HG02885 (cell line): Measurements from ENCODE around the gene DYSF.

Source experiments
- ATAC-seq: cut with Tn5 transposase; IDR thresholded peaks from one replicate; pipeline ENCODE4 v1.9.1; 2021; ENCODE audit warnings: mild to moderate bottlenecking; ENCODE audit not compliant: unreplicated experiment, poor library complexity

DYSF gene

GRCh38 chr2:71713581-71714580, 260.5 kb downstream of the DYSF start:
- ATAC-seq = no peak

DNA sequence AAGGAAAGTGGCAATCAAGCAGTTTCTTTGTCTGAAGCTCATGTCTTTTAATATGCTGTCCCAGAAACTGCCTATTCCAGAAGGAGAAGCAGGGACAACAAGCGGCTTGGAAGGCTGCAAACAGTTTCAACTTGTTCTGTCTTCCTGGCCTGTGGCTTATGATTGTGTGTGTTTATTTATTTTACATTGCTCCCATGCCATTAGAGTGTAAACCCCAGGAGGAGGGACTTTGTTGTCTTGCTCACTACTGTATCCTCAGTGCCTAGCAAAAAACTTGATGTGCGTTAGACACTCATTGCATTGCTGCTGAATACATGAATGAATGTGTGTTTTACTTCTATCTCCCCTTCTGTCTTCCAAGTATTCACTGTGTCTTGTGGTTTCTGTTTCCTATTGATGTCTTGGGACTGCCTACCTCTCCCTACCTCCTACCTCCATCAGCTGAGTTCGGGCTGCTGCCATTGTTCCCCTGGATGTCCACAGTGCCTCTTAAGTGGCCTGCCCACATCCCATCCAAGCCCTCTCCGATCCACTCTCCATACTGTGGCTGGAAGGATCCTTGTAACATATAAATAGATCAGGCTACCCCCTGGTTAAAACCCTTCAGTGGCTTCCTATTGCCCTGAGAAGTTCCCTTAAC, 261.4 kb downstream of the DYSF start:
- no peak for ATAC-seq

GRCh38 chr2:71715241-71715750, 261.9 kb downstream of the DYSF start:
- ATAC-seq = no peak

GRCh38 chr2:71715951-71716696, 262.8 kb downstream of the DYSF start:
- no peak for ATAC-seq

DNA sequence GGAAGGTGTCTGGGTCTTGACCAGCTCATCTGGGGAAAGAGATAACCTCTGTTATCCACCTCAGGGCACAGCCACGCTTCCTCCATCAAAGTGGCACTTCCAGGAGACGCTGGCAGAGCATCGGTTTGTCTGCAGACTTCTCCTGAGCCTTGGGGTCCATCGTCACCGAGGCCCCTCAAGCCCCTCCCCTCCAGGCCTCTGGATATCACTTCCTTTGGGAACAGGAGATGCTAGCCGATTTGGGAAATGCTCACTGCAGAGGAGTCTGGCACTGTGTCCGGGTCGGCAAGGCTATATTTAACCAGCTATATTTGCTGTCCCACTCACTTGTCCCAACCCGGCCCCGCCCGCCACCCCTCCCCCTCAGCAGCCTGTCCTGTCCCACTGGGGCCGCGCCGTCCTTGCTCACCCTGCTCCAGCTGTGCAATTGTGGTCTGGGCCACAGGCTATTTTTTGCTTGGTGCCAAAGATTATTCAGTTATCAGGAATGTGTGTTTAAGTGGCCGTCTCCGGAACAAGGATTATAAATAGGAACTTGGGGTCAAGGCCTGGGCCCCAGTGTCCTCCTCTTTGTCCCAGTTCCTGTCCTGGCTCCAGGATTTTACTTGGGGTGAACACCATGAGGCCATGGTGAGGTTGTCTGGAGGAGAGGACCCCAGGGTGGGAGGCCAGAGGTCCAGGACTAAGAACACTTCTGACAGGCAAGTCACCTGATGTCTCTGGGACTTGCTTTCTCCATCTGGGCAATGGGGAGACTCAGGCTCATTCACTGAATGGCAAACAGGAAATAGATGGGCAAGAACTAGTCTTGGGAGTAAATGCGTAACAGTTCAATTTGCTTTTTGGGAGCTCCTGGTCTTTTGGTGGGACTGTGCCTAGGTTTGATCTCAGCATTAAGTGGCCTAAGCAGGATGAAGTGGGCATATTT, 263.6 kb downstream of the DYSF start:
- no peak for ATAC-seq

GRCh38 chr2:71718686-71719085, 265.3 kb downstream of the DYSF start:
- ATAC-seq = no peak

- no peak for ATAC-seq
Measured at GRCh38 chr2:71719520-71720282, 266.3 kb downstream of the DYSF start.

DNA sequence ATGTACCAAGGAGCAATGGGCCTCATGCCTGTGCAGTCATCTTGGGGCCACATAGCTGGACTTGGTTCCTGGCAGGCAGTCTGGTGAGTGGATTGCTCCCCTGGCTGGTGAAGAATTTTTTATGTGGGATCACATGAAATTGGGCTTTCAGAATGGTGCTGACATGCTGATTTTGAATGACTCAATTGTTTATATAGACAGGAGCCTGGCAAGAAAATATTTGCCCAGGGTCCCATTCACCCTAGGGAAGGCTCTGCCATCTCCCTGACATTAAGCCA, 266.9 kb downstream of the DYSF start:
- no peak for ATAC-seq

DNA sequence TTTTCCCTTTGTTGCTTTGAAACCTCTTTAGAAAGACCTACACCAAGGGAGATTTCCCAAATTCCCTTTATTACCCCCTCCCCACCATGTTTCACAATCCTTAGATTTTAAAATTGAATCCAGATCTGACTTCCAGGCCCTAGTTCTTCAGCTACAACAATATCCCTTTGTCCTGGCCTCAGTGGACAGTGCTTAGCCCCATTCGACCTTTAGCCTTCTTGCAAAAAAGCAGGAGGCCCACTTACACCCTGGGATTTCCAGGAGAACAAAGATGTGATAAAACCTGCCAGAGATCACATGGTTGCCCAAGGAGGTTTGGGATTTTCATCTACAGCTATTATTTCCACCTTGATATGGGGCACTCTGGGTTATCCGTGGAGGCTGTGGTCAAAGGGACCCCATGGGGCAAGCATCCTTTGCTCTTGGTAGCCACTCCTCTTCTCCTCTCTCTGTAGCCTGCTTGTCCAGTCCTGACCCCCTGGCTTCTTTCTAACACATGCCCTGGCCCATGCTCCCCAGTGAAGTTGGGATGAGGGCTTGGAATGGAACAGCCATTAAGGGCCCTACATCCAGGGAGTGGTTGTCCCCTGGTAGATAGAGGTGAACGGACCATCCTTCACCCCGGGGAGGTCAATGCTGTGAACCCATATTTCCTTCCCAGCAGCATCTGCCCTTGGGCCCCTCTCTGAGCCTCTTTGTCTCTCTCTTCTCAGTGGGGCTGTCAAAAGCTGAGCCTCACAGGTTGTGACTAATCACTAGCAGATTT, 267.4 kb downstream of the DYSF start:
- ATAC-seq = no peak

DNA sequence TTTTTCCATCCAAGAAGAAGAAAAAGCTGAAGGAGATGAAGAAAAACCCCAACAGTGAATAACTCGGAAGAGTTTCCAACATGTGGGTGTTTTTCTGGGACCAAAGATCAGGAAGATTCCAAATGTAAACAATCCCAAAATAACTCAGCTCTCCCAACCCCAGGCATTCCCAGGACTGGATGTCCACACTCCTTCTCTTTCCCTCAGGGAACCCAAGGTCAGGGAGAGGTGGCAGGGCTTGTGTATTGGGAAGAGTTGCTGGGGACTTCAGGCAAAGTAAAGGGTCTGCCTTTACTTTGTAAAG, 268.0 kb downstream of the DYSF start:
- no peak for ATAC-seq

- no peak for ATAC-seq
Measured at GRCh38 chr2:71721669-71722068, 268.3 kb downstream of the DYSF start.

GRCh38 chr2:71722286-71722685, 268.9 kb downstream of the DYSF start:
- no peak for ATAC-seq

- no peak for ATAC-seq
Measured at GRCh38 chr2:71724793-71725192, 271.4 kb downstream of the DYSF start.

DNA sequence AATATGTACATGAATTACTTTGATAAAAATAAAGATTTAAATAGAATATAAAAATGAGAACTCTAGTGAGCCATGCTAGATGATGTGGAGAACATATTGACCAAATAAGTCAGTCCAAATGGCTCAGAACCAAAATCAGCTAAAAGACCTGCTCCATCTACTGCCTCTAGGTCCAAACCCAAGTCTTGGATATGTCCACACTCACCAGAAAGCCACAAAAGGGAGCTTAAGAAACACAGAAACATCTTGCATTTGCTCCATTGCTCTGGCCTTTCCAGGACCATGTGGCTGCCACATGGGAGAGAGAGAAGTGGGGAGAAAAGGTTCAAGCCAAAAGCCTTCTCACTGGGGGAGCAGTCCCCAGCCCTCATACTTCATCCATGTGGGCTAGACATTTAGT, 272.5 kb downstream of the DYSF start:
- no peak for ATAC-seq

DNA sequence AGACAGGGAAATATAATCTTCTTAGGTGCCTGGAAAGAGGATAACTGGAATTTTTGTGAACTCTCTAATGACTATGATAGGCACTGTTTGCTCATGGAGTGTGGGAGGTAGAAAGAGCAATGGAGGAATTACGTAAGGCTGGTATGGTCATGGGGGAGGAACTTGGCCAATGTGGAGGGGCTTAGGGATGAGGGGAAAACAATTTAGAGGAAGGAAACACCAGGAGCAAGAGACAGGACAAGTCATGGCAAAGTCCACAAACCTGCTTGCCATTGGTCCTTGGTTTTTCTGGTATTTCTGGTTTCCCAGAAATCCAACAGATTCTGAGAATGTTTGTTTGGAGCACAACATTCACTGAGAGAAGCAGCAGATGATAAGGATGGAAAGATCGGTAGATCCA, 274.2 kb downstream of the DYSF start:
- no peak for ATAC-seq

DNA sequence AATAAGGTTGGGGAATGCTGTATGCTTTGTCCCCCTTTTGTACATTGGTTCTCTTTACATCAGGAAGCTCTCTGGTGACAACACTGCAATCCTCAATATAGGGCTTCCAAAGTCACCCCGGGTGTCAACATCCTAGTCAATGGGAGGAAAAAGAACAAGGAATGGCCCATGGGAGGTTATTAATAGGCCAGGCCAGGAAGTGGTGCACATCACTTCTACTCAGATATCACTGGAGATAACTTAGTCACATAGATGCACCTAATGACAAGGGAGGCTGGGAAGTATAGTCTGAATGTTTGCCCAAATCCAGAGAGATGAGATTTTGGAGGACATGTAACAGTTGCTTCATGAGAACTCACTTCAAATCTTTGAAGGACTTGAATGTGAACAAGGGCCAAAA, 274.7 kb downstream of the DYSF start:
- no peak for ATAC-seq

GRCh38 chr2:71730785-71731383, 277.5 kb downstream of the DYSF start:
- no peak for ATAC-seq

- no peak for ATAC-seq
Measured at GRCh38 chr2:71734620-71735019, 281.3 kb downstream of the DYSF start.
